Sigmoid colon (tissue), 4 donors: ENCODE data around the gene AFF2.

ENCODE experiments used
- EP300 ChIP-seq, 4 donors: sonication (generic); formaldehyde crosslinking; IDR thresholded peaks; one replicate each; pipeline ENCODE4 v1.6.1; 2017; ENCODE audit warnings: antibody characterized with exemption in 4 of 4
- POLR2A ChIP-seq, 2 donors: fragments of 450-650 bp; IDR thresholded peaks; one replicate each; pipeline ENCODE4 v1.6.1; 2016; ENCODE audit warnings: antibody characterized with exemption in 2 of 2, mild to moderate bottlenecking in 2 of 2, moderate library complexity in 2 of 2
- POLR2AphosphoS5 ChIP-seq, 4 donors: sonication (generic); formaldehyde crosslinking; IDR thresholded peaks; one replicate each; pipeline ENCODE4 v1.6.1; 2017; ENCODE audit warnings: antibody characterized with exemption in 4 of 4
- TF ChIP-seq, protein P1 (sequence below), 4 experiments: fragments of 450-650 bp in 3 of 4; fragments of 200-600 bp in 1 of 4; IDR thresholded peaks; one replicate each; pipeline ENCODE4 v1.5.1; 2016 to 2019; ENCODE audit warnings: antibody characterized with exemption in 4 of 4, mild to moderate bottlenecking in 3 of 4, moderate library complexity in 2 of 4

DNA sequence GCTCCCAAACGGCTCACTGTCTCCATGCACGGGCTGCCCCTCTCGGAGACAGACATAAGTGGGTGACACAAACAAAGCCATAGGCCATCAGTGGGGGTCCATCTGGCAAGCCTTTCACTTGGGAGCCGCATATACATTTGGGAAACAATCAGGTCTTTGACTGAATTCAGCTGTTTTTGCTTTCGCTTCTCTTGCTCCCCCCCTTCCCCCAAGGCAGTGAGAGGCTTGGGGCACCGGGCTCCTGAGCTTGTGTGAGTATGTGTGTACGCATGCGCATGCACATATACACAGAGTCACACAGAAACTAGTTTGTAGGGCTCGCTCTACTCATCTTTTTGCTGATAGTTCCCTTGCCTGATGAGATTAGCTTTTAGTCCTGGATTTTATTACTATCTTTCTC, 284.4 kb downstream of the AFF2 start:
- TF ChIP-seq, protein P1, sequence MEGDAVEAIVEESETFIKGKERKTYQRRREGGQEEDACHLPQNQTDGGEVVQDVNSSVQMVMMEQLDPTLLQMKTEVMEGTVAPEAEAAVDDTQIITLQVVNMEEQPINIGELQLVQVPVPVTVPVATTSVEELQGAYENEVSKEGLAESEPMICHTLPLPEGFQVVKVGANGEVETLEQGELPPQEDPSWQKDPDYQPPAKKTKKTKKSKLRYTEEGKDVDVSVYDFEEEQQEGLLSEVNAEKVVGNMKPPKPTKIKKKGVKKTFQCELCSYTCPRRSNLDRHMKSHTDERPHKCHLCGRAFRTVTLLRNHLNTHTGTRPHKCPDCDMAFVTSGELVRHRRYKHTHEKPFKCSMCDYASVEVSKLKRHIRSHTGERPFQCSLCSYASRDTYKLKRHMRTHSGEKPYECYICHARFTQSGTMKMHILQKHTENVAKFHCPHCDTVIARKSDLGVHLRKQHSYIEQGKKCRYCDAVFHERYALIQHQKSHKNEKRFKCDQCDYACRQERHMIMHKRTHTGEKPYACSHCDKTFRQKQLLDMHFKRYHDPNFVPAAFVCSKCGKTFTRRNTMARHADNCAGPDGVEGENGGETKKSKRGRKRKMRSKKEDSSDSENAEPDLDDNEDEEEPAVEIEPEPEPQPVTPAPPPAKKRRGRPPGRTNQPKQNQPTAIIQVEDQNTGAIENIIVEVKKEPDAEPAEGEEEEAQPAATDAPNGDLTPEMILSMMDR (IDR thresholded peaks at IDR 0.05), result no peak
- TF ChIP-seq POLR2AphosphoS5 (IDR thresholded peaks at IDR 0.05) (no peak), POLR2A (IDR thresholded peaks at IDR 0.05) (no peak), EP300 (IDR thresholded peaks at IDR 0.05) (no peak)
